HT-29 (cell line): ENCODE results near the gene SYT2. TPM values are rescaled to one million over a fixed set of nuclear protein-coding genes. Genes with fewer than 3 reads are reported as not detected.

Experiments
- DNase-seq: peaks from one replicate; pipeline ENCODE4 v3.0.0-alpha.2; 2015; ENCODE audit warnings: low spot score
- total RNA-seq: library from RNA; depleted of rRNA; stranded (reverse); fragments of >200 nt; shearing (Covaris generic); gene quantifications from 2 replicates; pipeline ENCODE4 v1.2.3, GENCODE V29; 2014

Gene SYT2
- total RNA-seq, 1 experiment from 2014 or later: 0.10 TPM

DNA sequence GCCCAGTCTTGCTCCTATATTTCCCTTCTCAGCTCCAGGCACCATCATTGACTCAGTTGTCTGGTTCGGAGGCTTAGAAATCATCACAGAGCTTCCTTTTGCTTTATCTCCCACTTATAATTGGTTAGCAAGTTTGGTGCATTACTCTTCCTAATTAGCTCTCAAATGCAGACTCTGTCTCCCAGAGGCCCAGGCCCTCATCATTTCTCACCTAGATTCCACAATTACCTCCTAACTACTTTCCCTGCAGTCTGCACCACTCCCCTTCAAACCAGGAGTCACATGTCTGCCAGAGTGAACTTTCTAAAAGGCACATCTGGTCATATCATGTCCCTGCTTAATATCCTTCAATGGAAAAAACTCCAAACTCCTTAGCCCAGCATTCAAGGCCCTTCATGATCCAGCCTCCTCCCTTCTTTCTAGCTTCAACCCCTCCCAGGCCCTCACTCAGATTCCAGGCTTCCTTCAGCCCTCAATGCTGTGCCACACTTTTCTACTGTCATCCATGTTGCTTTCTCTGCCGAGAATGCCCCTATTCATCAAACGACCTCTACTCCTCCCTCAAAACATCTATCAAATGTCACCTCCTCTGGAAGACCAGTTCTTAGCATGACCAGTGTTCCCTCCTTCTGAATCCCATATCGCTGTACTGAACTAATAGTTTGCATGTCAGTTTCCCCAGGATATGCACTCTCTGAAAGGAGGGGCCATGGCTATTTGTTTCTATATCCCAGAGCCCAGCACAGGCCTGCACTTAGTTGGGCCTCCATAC is 30.7 kb downstream of the SYT2 start:
- DNase-seq: no peak

DNA sequence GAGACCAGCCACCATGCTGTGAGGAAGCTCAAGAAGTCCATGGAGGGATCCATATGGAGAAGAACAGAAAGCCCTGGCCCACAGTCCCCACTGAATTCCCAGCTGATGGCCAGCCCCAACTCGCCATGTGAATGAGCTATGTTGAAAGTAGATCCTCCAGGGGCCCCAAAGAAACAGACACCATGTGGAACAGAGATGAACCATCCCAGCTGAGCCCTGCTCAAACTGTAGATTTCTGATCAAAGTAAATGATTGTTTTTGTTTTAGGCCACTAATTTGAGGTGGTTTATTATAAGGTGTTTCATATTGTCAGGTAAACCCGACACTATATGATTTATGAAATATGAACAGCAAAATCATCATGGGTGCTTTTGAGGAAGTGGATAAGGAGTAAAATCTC is 32.8 kb downstream of the SYT2 start:
- DNase-seq: no peak

DNA sequence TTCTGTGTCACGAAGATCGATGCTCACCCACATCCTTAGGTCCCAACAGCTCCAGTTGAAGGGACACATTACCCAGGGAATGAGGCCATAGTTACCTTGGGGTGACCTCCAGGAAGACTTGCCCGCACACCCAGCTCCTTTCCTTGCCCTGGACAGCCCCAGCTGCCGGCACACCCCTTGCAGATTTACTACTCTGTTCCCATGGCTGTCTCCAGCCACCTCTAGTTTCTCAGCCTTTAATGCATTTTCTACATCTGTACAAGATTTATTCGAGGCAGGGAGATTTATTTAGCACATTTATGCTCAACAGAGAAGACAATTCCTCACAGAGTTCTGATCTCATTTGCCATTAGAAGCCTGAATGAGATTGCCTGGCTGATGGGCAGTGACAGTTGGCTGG is 36.7 kb downstream of the SYT2 start:
- no peak for DNase-seq

DNA sequence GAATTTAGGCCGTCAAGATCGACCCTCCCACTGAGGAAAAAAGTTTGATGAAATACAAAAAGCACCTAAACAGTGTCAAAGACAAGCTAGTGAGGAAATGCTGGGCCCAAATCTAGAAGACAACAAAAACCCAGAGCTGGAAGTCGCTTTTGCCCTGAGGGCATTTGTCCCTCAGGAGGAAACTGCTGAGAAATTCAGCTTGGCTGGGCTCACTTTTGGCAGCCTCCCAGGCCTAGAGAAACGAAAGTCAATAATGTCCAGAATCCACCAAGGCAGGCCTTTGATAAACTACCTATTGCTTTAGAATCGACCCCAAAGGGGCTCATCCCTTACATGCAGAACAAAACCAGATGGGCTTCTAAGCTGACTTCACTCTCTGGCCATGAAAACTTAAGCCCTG is 38.9 kb downstream of the SYT2 start:
- no peak for DNase-seq

DNA sequence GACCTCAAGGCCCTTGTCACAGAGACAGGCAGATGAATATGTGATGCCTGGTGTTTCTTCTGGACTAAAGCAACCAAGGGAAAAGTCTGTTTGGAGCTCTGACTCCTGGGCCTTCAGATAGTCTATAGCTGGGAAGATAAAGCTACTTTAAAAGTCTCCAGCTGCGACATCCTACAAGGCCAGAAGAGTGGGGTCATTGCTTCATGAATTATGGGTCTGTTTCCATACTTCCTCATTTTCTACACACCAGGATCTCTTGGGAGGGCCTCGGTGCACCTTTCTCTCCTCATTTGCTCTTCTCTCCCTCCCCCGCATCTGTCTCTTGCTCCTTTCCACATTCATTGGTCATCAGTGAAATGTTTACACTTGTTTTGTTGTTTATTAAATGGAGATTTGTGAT is 44.8 kb downstream of the SYT2 start:
- no peak for DNase-seq

DNA sequence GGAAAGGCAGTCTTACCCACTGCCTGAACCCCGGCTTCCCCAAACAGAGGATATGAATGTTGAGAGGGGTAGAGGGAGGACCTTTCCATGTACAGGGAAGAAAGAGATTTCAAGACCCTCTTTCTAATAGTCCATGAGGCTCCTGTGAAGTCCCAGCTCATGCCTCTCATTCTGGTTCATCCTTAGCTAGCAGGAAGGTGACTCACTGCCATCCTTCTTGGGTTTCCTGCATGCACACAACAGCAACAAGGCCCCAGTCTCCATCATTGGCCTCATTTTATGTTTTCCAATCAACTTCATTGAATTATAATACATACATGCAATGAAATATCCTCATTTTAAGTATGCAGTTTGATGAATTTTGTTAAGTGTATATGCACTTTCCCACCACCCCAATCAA is 46.2 kb downstream of the SYT2 start:
- no peak for DNase-seq

DNA sequence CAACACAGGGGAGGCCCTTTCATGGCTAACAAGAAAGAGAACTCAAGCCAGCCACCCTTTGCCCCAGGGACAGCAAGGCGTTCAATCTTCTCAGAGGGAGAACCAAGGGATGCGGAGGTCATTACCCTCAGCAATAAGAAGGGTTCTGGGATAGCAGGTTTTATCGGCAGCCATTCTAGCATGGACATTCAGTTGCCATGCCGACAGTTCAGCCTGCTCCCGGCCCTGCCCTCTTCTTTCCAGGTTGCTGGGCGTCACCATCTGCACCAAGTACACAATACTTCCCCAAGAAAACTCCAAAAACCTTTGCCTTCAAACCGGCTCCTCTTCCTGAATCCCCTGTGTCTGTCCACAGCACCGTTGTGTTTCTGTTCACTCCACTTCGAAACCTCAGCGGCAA is 47.1 kb downstream of the SYT2 start:
- no peak for DNase-seq

DNA sequence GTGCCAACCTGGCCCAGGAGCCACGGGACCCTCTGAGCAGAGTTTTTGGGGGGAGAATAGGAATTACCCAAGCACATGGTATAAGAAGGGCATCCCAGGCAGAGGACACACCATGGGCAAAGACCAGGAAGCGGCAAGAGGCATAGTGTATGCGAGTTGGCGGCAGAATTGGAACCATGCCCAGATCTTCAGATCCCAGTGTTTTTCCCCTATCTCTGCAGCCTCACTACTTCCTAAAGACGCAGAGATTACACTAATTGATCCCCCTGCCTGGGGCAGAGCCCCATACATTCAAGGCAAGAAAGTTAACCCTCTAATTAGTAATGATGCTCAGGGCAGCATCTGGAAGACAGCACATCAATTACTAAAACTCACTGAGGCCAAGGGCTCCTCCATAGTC is 48.2 kb downstream of the SYT2 start:
- DNase-seq: no peak

DNA sequence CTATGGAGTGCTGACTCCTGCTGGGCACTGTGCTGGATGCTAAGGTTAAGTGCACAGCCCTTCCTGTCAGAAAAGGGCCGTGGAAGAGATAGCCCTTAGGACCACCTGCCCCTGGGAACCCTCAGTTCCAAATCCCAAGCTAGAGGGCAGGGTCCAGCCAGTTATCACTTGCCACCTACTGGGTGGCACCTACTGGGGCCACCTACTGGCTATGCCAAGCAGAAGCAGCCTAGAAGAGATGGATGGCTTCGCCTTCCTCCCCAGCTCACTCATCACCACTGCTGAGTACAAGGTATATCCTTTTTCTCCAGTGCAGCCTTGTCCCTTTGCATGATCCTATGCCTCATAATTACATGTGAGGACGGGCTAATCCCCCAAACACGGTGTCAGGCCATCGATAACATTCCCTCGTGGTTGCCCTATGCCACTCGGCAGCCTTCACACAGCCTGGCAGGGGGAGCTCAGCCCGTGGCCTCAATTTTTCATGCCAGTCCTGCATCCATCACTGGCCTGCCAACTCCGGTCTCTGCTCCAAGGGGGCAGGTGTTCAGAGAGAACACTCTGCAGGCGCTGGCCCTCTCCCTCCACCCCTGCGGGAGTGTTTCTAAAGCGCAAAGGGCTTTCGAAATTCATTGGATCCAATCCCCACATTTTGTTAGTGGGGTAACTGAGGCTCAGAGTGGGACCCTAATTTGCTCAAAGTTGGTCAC is 49.0 kb downstream of the SYT2 start:
- peak; percentile 24 for DNase-seq

DNA sequence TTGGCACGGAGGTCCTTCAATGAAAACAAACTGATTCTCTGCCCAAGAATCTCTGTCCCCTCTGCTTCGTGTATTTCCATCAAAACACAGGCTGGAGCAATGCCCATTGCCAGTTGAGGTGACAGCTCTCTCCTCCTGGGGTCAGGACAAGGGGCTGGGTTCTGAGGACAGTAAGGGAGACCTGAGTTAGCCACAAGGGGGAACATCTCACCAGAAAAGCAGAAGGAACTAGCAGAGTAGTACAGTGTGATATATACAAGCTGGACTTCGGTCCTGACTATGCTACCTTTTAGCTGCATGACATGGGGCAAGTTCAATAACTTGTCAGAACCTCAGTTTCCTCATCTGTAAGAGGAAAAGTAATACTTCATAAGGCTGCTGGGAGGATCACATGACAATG is 50.3 kb downstream of the SYT2 start:
- DNase-seq: no peak

DNA sequence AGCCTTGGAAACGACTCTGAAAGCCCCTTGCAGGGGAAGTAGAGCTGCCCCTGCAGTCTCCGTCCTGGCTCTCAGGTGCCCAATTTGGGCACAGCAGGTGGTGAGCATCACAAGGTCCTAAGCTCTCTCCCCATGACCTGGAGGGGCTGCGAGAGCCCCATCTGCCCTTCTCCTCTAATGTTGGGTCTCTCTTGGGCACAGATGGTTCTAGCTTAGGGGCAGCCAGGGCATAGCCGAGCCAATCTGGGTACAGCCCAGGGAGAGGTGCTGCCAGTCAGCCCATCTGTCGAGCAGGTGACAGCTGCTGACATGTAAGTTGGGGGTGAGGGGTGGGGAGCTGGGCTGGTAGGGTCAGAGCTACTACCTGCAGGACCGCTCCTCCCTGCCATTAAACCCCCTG is 50.7 kb downstream of the SYT2 start:
- no peak for DNase-seq

DNA sequence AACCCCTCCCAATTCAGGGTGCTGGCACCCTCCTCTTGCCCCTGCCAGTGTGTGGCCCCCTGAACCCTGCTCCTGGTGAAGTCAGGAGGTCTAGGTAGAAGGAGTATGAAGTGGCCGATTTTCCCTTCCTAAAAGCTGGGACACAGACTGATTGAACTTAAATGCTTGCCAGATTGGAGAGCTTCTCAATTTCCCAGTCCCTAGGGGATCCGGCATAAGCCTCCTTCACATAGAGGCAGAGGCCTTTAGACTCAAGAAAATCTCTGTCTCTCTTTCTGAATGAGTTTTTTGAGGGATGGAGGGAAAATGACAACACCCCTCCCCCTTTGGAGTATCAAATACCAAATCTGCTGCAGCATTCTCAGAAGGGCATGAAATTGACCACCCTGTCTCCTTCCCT is 51.5 kb downstream of the SYT2 start:
- DNase-seq: no peak

DNA sequence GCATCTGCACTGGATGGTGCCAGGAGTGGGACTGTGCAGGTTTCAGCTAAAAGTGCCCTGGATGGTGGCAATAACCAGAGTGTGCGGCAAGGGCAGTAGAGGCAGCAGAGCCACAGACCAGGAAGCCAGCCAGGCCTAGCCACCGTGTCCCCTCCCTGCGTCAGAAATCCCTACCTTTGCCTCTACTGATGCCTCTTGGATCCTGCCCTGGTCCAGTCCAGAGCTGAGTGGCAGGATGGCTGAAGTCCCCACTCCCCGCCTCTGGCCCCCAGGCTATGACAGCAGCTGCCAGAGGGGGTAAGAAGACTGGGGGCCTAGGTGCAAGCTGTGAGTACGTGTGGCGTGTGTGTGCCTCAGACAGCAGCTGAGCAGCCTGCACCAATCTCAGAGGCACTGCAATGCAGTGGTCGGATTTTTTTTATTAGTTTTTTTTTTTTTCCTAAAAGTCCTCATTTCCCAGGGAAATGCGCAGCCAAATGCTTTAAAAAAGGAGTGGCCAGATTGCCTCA is 51.9 kb downstream of the SYT2 start:
- DNase-seq: no peak

DNA sequence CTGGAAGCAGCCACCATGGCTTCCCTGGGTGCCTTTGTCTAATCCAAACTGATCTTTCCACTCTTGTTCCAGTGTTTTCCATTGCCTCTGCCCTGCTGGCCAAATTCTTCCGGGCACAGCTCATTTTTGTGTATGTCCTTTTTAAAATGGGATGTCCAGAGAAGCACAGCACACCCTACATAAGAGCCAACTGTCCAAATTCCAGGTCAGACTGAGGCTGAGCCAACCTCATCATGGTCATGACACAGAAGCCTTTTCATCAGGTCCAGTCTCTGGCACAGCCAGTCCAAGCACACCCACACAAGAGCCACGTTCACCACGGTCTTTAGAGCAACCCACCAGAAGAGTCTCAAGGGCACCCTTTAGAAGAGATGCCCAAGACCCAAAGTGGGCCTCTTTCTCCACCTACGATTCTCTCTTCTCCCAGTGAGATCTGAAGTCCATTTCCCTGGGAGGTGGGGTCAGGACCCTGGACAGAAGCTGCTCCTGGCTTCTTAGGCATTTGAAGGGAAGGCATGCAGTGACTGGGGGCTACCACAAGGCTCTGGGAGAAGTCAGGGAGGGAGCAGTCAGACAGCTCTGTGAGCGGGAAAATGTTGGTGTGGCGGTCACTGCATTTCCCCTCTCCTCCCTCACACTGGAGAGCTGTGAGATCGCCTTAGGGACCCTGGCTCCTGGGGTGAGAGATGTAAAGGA is 53.2 kb downstream of the SYT2 start:
- DNase-seq: peak; percentile 36

DNA sequence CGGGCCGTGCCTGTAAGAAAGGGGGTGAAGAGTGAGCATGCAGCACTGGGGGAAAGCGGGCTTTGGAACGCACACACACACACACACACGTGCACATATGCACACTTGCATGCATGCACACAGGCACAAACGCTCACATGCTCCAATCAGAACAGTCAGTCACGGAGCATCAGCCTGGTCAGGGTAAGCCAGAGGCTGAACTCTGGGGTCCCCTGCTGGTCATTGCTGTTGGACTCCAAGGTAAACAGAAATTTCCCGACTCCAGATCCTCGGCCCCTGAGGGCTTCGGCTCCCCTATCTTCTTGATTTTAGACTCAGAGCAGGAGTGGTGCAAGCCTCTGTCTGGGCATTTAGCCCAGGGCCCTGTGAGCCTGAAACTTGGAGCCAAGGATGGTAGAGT is 54.2 kb downstream of the SYT2 start:
- DNase-seq: peak; percentile 42

DNA sequence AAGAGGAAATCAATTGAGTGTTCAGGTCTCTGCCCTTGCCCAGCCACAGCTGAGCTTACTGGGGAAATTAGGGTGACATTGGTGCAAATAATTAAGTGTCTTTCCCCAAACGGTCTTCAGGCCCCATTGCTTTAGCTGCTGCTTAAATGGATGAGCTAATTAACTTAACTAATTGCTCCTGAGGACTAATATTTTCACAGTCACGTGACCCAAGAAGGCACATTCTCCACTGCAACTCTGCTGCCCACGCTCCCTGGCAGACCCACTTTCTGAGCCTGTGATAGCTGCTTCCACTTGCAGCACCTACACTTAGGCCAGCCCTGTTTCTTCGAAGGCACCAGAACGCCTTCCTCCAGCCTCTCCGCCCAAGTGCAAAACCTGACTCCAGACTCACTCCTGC is 56.2 kb downstream of the SYT2 start:
- no peak for DNase-seq

DNA sequence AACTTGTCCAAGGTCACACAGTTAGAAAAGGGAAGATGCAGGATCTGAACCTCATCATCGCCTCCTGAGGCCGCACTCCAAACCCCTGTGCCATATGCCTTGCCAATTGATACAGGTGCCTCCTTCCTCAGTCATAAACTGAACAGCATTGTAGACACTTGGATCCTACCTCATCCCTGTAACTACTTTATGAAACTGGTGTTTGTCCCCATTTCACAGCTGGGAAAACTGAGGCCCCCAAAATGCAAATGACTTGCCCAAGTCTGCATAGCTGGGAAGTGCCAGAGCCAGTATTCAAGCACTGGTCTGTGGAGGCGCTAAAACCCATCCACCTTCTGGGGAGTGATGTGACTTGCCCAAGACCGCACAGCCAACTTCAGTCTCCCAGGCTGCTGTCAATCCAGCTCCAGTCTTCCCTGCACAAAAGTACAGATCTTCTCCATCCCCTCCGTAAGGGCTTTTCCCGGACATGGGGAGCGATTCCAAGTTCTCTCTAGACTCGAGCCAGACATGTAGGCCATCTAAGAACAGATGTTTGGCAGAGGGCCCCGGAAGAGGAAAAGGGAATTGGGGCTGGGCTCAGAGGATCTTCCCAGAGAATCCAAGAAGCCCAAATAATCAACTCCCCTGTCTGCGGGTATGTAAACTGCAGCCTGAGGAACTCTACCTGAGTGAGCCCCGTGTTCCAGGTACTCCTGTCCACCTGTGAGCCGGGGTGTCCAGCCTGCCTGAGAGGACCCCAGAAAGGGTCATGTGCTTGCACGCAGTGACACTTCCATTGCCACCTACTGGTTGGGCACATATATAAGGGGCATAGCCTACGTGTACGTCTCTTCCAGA is 60.5 kb downstream of the SYT2 start:
- no peak for DNase-seq

DNA sequence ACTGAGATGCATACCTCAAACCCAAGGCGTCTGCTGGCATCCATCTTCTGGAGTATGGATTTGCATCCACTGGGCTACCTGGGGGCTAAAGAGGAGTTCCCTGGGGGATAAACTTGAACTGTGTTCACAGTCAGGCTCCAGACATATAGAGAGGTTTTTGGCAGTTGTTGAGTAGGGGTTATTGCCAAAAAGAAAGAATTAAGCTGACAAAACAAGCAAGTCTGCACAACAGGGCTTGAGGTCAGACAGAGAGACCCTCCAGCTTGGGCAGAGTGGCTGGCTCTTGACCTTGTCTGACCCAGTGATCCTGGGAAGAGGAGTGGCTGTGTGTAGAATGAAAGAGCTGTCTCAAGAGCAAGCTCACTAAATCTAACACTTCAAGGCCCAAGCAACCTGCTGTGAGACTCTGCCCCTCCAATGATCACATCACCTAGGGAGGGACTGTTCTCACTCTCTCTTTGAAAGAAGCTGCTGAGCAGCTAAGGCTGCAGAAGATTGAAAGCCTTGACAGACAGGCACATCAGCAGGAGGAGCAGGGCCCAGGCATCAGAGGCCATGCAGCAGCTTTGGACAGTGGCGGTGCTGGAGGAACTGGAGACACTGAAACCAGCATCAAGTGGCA is 61.5 kb downstream of the SYT2 start:
- no peak for DNase-seq

DNA sequence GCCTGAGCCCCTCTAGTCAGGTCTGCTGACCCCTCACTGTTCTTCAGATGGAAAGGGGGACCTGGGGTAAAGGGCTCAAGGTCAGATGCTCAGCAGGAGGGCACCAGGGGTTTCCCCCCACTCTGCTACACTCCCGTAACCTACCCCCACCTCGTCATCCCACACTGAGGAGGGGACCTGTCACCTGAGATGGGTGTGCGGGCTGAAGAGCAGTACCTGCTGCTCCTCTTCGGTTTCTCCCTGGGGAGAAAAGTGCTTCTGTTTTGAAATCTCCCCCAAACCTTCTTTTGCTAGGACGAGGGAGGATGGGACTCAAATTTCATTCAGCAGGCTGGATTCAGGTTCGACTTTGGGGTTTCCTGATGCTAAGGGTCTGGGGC is 65.2 kb downstream of the SYT2 start:
- no peak for DNase-seq

DNA sequence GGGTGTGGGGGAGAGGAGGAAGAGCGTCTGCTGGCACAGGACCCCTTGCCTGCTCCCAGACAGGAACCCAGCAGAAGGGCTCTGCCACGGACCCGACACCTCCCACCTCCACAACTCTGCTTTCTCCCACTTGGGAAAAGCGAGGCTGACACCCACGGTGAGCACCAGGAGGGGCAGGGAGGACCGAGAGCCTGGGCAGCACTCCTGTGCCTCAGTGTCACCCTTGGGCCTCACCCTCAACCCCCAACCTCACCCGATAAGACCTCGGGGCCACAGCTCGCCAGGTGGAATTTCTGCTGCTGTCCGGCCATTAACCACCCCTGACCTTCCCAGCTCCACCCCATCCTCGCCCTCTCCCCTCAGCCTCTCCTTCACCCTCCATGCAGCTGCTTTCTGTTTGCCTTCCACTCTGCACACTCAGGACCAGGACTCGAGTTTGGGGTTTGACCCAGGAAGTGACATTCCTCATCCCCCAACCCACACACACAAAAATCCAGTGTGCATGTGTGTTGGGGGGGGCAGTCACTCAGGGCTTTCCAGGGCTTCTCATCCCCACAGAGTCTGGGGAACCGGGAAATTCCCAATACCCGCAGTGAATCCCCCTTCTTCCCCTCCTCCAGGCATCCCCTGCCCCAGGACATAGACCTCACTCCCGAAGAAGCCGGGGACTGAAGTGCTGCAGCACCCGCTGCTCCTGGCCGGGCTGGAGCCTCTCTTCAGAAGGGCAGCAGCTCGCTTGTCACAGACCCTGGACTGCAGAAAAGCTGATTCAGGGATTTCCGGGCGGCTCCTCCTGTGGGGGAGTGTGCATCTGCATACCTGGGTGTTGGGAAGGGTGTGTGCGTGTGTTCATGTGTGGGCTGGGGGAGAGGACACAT is 65.8 kb downstream of the SYT2 start:
- DNase-seq: no peak
